HG03135 (cell line): ENCODE data around the gene TNXB.

Experiments used
- ATAC-seq: cut with Tn5 transposase; IDR thresholded peaks from one replicate; pipeline ENCODE4 v1.9.1; 2021; ENCODE audit warnings: mild to moderate bottlenecking, moderate library complexity; ENCODE audit not compliant: unreplicated experiment

Gene TNXB

DNA sequence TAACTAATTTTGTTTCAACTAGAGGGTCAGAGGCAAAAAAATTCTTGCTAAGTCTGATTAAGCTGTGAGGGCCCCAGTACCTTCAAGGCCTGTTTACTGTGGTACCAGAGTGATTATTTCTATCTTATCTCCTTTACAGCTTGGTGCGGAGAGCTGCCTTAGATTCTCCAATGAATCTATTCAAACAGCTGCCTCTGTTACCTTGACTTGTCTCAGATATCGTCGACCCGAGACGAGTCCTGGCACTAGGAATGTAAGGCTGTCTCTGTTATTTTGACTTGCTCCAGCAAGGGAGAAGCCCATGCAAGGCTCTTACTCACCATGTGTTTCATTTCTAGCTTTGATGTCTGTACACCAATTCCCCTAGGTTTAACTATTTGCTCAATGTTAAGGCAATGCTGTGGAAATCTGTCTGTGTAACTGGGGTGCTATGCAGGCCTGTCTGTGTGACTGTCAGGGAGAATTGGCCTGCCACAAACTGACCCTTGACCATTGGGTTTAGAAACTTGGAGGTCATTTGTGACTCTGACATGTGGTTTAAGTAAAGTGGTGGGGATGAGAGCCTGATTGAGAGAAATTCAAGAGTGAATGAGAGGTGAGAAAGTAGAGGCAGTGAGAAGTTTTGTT is 31.4 kb upstream of the TNXB start:
- no peak for ATAC-seq

DNA sequence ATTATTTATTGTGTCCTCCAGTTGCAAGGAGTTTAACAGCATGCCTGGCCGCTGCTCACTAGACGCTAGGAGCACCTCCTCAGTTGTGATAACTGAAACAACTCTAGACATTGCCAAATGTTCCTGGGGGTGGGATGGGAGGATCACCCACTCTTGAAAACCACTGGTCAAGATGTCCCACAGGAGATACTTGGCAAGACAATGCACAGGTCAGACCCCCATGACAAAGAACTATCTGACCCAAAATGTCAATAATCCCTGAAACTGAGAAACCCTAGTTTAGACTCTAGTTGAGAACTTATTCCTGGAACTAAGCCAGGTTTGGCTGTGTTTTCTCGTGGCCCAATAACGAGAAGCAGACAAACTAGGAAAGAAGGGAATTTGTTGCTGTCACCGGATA is 30.5 kb upstream of the TNXB start:
- ATAC-seq, result no peak

DNA sequence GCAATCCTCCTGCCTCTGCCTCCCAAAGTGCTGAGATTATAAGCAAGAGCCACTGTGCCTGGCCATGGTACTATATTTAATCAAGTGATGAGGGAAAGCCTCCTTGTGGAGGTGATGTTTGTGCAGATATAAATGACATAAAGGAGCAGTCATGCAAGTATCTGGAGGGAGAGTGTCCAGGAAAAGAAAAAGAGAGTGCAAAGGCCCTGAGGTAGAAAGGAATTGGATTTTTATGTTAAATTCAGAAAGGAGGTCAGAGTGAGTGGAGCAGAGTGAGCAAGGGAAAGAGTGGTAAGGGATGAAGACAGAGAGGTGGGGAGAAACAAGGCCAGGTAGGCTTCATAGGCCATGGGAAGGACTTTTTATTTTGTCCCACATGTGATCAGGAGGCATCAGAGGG is 28.3 kb upstream of the TNXB start:
- ATAC-seq, result no peak

DNA sequence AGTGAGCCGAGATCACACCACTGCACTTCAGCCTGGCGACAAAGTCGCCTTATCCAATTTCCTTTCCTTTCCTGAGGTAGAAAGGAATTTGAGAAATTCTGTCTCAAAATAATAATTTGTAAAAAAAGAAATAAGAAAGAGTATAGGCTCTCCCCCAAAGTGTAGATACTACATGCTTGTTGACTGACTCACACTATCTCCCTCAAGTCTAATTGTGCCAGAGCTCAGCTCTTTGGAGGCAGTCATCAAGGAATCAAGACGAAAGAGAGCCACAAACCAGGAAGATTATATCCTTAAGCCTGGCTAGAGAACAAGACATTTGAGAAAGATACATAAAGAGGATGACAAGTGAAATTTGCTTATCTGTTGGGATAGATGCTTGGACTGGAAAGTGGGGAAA is 24.6 kb upstream of the TNXB start:
- ATAC-seq, result no peak

DNA sequence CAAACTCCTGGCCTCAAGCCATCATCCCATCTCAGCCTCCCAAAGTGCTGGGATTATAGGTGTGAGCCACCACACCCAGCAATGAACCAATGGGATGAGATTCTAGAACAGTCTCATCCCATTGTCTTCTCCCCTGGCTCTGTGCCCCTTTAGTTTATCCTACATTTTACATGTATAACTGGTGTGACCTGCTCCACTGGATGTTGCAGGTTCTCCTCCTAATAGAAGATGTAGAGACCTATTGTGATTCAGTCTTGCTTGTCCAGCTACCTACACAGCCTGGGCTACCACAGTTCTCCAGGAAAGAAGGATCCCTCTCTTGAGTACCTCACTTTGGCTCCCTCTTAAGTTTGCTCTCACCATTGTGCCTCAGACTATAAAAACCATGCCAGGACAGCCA is 23.0 kb upstream of the TNXB start:
- no peak for ATAC-seq

DNA sequence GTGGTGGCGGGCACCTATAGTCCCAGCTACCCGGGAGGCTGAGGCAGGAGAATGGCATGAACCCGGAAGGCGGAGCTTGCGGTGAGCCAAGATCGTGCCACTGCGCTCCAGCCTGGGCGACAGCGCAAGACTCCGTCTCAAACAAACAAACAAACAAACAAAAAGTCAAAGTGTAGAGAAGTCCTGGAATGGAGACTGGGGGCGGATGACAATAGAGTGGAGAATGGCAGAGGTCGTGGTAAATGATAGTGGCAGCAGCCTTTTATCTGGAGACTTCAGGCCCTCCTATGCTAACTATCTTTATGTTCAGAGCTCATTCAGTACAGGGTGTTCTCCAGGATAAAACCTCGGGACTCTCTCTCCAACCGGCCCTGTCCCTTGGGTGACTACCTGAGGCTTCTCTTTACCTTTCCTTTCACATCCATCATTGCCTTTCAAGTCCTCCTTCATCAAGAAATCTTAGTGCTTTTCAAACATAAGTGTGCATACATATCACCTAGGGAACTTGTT is 22.4 kb upstream of the TNXB start:
- no peak for ATAC-seq

DNA sequence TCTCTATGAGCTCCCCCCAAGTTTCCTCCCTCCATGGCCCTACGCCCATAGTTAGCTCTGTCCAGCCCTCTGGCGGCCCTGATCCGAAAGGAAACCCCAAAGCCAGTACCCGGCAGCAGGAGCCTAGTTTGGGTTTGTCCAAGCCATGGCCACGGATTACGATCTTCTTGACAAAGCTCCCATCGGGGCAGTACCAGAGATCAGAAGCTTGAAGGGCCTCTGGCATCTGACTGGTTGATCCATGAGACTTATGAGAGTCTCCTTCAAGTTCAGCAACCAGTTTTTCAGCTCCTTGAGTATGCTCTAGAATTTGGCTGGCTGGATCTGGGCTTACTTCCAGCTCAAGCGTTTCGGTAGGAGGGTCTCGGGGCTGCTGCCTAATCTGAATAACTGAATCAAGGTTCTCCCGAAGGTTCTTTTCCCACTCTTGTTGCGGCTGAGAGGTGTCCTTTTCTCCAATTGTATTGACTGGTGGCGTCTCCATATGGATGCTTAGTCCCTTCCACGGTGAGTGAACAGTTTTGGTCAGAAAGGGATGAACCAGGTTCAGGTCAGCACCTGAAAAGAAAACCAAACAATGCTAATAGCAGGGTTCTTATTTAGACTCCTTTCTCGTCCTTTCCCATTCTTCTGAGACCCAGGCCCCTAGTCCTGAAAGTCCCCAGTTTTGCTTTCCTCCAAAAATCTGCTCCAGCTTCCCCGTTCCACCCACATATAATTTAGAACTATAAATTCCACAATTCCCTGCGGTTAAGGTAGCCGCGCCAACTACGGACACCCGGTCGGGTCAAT is 20.4 kb upstream of the TNXB start:
- ATAC-seq, result no peak

DNA sequence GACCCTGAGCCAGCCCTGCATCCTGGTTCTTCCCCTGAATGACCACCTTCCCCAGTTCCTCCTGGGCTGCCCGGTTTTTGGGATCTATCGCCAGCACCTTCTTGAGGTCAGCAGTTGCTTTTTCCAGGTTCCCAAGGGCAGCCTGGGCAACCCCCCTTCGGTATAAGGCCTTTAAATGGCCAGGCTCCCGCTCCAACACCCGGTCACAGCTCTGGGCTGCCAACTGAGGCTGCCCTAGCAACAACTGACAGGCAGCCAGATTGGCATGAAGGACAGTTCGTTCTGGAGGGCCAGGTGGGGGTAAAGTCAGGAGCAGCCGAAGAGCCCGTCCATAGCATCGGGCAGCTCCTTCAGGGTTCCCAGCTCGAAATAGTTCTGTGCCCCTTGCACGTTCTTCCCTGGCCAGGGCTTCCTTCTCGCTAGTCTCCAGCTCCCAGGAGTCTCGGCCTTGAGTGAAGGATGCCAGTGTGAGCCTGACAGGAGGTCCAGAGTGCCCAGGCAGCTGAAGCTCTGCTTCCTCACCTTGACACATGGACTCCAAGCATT is 19.7 kb upstream of the TNXB start:
- no peak for ATAC-seq

DNA sequence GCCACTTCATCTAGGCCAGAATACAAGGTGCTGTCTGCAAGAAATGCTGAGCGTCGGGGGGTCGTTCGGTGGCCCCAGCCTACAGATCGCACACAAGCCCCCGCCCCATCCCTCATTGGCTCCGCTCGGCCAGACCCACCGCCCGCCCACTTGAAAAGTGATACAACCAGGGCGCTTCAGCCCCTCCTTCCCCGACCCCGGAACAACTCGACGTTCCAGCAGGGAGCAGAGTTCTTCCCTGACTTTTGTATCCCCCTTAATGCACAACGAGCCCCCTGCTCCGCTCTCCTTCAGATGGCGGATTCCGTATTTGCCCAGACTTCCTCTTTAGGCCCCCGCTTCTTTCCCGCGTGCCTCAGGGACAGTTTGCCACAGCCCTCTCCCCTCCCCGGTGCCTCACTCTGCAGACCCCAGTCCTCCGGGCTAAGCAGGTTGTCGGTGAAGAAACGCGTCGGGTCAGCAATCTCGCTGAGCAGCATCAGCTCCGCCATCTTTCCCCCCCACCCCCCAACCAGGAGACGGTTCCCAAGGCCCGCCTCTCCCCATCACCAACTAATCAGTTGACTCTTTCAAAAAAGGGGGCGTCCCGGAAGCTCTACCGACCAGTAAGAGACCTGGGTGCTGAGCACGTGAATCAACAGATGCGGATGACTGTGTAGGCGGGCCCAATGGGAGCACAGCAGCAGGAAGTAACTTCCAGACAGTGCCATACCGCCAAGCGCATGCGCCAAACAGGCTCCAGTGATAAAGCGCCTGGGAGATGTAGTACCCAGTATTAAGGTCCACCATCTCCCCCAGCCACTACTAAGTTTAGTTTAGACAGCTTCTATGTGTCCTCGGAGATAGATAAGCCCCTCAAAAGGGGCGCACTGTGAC is 18.8 kb upstream of the TNXB start, which contains the start of gene ATF6B:
Gene ATF6B (minus strand): TSS at position 530 of the 876 bp plus-strand sequence. CDS start 39 bp downstream, at position 491.
- ATAC-seq, result peak; percentile 86

DNA sequence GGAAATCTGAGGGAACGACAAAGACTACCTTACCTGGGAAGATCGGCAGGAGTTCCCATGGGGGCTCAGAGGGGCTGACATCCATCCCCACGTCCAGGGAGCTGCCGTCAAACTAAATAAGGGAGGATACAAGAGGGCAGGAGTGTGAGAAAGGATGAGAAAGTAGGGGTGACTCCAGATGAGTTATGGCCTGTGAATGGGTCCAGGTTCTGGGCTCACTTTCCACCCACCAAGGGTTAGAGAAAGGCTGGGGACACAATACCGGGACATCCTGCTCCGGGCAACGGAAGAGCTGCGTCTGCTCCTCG is 18.2 kb upstream of the TNXB start:
- no peak for ATAC-seq

DNA sequence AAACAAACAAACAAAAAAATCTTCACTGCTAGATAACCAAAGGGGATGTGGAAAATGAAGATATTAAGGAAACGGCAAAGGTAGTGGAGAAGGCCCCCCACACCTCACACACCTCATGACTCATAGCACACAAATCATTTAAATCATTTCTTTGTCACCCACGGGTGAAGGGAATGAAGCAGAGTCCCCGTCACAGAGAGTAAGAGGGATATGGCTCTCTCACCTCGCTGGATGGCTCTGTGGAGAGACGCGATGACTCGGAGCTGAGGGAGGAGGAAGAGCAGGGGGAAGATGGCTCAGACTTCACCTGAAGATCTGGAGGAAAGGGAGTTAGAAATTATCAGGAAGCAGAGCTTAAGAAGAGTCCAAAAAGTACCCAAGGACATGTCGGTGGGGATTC is 17.7 kb upstream of the TNXB start:
- no peak for ATAC-seq

DNA sequence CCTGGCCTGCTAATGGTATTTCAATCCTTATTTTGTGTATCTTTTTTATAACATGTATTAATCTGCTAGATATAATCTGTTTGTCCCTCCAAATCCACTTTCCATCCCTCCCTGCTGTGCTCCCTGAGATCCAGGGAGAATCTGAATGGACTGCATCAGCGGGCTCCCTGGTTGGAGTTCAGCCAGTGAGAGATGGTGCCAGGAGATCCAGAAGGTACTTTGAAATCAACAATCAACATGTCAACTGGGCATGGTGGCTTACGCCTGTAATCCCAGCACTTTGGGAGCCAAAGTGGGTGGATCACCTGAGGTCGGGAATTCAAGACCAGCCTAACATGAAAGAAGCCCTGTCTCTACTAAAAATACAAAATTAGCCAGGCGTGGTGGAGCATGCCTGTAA is 14.5 kb upstream of the TNXB start:
- no peak for ATAC-seq

DNA sequence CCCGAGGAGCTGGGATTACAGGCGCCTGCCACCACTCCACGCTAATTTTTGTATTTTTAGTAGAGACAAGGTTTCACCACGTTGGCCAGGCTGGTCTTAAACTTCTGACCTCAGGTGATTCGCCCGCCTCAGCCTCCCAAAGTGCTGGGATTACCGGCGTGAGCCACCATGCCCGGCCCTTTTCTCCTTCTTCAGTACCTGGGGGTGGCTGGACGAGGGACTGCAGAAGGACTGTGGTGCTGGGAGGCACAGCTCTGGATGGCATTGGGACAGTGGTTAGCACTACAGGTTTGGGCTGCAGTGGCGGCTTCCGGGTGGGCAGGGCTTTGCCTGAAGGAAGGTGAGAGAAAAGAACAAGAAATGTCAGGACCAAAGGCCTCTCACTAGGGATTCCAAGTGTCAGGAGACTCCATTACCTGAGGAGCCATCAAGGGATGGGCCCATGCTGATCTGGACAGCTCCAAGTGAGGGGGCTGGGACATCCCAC is 11.5 kb upstream of the TNXB start:
- no peak for ATAC-seq

DNA sequence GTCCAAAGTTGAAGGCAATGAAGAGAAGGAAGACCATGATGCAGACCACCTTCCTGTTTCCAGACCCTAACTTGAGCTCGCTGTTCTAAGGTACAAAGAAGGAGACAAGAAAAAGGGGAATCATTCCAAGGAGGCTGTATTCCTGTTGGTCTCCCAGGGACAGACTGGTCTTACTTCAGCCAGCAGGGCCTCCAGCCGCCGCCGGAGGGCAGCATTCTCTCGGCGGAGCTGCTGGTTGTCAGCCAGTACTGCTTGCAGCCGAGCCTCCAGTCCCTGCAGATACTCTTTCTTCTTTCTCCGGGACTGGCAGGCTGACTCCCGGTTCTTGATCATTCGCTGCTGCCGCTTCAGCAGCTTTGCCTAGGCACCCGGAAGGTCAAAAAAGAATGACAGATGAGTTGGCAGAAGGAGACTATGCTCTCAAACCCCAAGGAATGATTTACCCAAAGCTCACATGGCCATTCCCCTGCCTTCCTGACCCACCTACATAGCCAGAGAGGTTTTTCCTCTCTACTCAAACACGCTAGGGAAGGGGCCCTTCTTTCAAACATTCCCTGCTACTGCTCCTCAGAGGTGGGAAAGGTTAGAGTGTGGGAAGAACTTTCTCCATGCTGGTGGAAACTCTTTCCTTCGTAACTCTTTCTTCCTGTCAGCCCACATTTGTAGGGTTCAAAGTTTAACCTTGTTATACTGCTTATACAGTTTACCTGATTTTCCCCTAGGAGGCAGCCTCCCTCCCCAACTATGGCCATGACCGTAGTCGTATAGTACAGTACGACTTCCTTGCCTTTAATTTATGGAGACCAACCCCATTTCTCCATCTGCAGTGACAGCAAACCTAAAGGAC is 9.9 kb upstream of the TNXB start:
- no peak for ATAC-seq

DNA sequence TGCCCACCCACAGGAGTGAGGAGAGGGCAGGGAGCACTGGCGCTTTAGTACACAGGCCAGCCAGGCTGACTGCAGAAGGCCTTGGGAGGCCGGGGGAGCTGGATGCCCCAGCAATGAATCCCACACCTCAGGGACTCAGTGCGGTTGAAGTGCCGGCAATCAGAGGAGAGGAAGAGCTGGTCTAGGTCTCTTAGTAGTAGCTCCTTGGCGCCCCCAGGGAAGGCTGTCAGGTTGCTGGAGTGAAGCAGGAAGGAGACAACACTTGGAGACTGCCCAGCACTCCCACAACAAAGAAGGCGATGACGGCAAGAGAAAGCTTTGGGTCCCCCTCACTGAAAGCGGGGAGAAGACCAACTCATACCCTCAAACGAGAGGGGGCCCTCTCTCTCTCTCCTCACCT is 8.3 kb upstream of the TNXB start:
- no peak for ATAC-seq

DNA sequence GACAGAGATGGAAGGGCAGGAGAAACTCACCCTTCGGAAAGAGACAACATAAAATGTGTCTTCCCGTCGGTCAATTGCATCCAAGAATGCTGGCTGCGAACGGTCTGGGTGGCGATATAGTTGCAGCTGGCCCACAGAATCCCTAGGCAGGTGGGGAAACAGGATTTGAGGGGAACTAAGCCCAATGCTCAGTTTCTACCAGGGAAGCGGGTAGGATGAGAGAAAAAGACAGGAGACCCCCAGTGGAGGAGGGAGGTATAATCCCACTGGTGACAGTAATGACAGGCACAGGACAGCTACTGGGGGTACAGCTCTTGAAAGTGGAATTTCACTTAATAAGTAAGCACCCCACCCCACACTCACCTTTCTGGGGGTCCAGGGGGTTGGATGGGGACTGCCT is 7.5 kb upstream of the TNXB start:
- ATAC-seq, result no peak

DNA sequence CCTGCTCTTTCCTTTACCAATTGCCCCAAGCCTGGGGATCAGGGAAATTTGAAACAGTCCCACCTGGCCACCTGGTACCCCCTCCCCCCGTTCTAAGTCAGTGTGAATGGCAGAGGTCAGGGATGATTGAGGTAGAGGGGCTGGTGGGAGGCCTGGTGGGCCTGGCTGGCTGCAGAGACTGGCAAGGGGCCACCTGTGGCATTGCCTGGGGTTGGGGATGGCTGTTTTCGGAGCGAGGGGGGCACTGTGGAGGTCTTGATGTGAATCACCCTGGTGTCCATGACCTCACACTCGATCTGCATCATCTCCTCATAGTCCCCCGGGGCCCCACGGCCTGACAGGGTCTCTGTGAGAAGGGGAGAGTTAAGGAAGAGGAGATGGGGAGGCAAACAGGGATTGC is 6.5 kb upstream of the TNXB start:
- no peak for ATAC-seq

DNA sequence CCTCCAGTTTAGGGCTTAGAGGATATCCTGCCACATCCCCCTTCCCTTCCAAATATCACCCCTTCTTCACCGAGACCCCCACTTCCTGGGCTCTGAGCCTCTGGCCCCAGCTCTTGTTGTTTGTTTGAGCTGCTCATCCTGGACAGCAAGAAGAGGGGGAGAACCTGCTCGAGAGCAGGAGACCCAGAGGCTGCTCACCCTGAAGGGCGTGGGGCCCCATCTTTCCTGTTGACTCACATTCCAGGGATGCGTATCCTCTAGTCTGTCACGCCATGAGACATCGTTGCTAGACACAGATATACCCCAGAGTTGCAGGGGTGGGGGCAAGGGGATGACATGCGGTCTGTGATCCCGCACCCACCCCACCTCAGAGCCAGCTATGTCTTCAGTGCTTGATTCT is 5.7 kb upstream of the TNXB start:
- ATAC-seq, result no peak

DNA sequence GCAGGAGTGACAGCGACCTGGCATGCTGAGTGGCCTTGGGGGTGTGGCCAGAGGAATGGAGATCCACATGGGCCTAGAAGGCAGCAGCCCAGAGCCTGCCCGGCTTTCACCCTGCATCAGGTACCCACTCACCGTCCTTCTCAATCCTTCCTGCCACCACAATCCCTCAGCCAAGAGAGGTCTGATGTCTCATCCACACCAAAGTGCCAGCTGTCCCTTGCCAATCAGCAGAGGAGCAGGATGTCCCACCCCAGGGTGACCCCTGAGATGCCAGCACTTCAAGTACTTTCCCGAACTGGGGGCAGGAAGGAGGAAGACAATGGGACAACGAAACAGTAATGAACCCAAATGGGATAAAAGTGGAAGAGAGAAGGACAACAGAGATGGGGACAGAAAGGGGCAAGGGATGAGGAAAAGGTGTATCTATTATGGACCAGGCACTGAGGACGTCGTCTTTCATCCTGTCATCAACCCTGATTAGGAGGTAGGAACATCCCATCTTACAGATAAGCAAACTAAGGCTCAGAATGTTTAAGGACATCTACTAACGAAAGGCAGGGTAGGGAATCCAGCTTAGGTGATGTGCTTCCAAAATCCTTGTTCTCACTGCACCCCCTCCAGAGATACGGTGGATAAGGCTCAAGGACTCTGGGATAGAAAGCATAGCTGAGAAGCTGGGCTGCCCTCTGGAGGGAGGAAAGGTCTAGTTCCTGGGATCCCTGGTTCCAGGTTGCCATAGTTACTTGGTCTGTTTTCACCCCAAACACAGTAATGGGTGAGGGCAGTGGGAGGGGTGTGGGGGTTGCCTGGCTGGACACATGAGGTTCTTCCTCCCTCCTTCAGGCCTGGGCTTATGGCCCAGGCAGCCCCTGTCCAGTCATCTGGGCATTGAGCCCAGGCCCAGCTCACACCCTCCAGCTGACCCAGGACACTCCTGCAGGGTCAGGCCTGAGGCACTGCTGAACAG is 4.5 kb upstream of the TNXB start:
- ATAC-seq, result no peak
